ENCODE data around the gene RNF227.

DNA sequence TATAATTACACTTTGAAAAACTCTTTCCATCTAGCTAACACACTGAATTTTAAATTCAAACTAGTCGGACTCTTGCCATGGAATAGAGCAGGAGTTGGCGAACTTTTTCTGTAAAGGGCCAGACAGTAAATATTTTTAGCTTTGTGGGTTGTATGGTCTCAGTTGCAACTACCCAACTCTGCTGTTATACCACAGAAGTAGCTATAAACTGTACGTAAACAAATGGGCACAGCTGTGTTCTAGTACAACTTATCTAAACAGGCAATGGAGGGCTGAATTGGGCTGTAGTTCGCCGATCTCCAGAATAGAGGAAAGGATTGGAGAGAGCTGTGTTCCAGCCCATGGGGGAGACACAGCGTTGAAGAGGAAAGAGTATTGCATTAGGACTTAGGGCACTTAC is 24.7 kb upstream of the RNF227 start:
- TF ChIP-seq, protein P1, sequence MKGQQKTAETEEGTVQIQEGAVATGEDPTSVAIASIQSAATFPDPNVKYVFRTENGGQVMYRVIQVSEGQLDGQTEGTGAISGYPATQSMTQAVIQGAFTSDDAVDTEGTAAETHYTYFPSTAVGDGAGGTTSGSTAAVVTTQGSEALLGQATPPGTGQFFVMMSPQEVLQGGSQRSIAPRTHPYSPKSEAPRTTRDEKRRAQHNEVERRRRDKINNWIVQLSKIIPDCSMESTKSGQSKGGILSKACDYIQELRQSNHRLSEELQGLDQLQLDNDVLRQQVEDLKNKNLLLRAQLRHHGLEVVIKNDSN (IDR thresholded peaks at IDR 0.05; ENCODE audit: borderline replicate concordance, extremely low read length, insufficient read depth, low read depth, low read length) = no peak
- TF ChIP-seq POU2F2 (IDR thresholded peaks at IDR 0.05; ENCODE audit: borderline replicate concordance, low read depth, low read length) = no peak

All from GM12878 (cell line).